HepG2 (cell line): ENCODE measurements around the gene FLYWCH1. TPM values are rescaled to one million over a fixed set of nuclear protein-coding genes. Genes with fewer than 3 reads are reported as not detected.

Experiments used
- ATAC-seq: fragments of 200-7000 bp; cut with Tn5 transposase; 3 replicates; pipeline ENCODE4 v1.9.1; 2020; ENCODE audit warnings: mild to moderate bottlenecking, moderate library complexity
- BruUV-seq: library from RNA; stranded (reverse); fragments of 400-500 nt; replicated peaks from 2 replicates; lab custom pipeline; 2021; lab: Mats Ljungman, UMichigan
- CTCF ChIA-PET: fragments of 300-600 bp; formaldehyde crosslinking; extraction: SDS; loops from one replicate; lab custom pipeline; 2021; ENCODE audit warnings: low total read pairs, inconsistent platforms, low intra/inter-chr PET ratio; lab: Yijun Ruan, JAX
- POLR2A ChIA-PET: fragments of 350-600 bp; sonication (Branson Sonifier 250); formaldehyde crosslinking; loops from one replicate; lab custom pipeline; 2020; ENCODE audit warnings: antibody characterized with exemption, inconsistent platforms; lab: Yijun Ruan, JAX
- DNase-seq: peaks from one replicate; pipeline ENCODE4 v3.0.0-alpha.2; 2015; ENCODE audit warnings: low spot score
- FAIRE-seq: peaks from 3 replicates; lab custom pipeline; 2011; peaks lifted over from hg19 to GRCh38; lab: Jason Lieb, UNC
- H2AFZ ChIP-seq: one replicate; pipeline ENCODE4 v1.6.1; 2011; ENCODE audit warnings: low read length, inconsistent platforms
- H3K27ac ChIP-seq: fragments of 300-600 bp; 3 replicates; pipeline ENCODE4 v1.8.0; 2011; ENCODE audit warnings: mixed run types, mild to moderate bottlenecking, mixed read lengths, low read length, inconsistent platforms; ENCODE audit not compliant: insufficient read depth; ENCODE audit errors: extremely low read length
- H3K27me3 ChIP-seq, 2 experiments: fragments of 200-600 bp in 1 of 2; 2 replicates in 1 of 2; 3 replicates in 1 of 2; pipeline versions ENCODE4 v1.6.0 to v1.8.0; 2011; ENCODE audit warnings: low read length in 2 of 2, mild to moderate bottlenecking in 2 of 2, moderate library complexity in 2 of 2, inconsistent platforms in 1 of 2; ENCODE audit not compliant: insufficient read depth in 2 of 2, control insufficient read depth in 1 of 2
- H3K36me3 ChIP-seq, 2 experiments: fragments of 200-600 bp in 1 of 2; replicated peaks in 1 of 2; 2 replicates in 1 of 2; 3 replicates in 1 of 2; pipeline versions ENCODE4 v1.5.1 to v1.8.0; 2011; ENCODE audit warnings: low read length in 2 of 2, inconsistent platforms in 1 of 2; ENCODE audit not compliant: insufficient read depth in 2 of 2, control insufficient read depth in 1 of 2
- H3K4me1 ChIP-seq: 2 replicates; pipeline ENCODE4 v1.5.1; 2012; ENCODE audit warnings: low read length, inconsistent platforms; ENCODE audit not compliant: insufficient read depth
- H3K4me2 ChIP-seq: 2 replicates; pipeline ENCODE4 v1.6.0; 2011; ENCODE audit warnings: low read depth, low read length, inconsistent platforms
- H3K4me3 ChIP-seq, 3 experiments: fragments of 200-600 bp in 1 of 3; sonication (generic), shearing (Covaris generic) in 1 of 3; replicated peaks in 1 of 3; 2 replicates each; pipeline ENCODE4 v1.5.1; 2011 to 2016; ENCODE audit warnings: low read length in 3 of 3, inconsistent platforms in 2 of 3, low read depth in 2 of 3, mild to moderate bottlenecking in 2 of 3, control low read depth in 1 of 3, mixed read lengths in 1 of 3; ENCODE audit not compliant: insufficient read depth in 1 of 3
- H3K79me2 ChIP-seq: one replicate; pipeline ENCODE4 v1.6.1; 2011; ENCODE audit warnings: low read length, inconsistent platforms; ENCODE audit not compliant: insufficient read depth
- H3K9ac ChIP-seq: 2 replicates; pipeline ENCODE4 v1.6.0; 2011; ENCODE audit warnings: mild to moderate bottlenecking, low read depth, low read length, inconsistent platforms; ENCODE audit not compliant: insufficient read depth
- H3K9me3 ChIP-seq: 2 replicates; pipeline ENCODE4 v1.5.1; 2012; ENCODE audit warnings: mild to moderate bottlenecking, low read length
- H4K20me1 ChIP-seq: 2 replicates; pipeline ENCODE4 v1.6.0; 2011; ENCODE audit warnings: inconsistent platforms, mild to moderate bottlenecking, low read length, moderate library complexity; ENCODE audit not compliant: insufficient read depth
- AGO2 ChIP-seq: fragments of 200-400 bp; formaldehyde crosslinking; optimal IDR thresholded peaks from 2 replicates; pipeline ENCODE3; 2017; ENCODE audit warnings: mild to moderate bottlenecking, low read depth, low read length, moderate library complexity
- TBP ChIP-seq: sonication (generic); formaldehyde crosslinking; IDR thresholded peaks from 2 replicates; pipeline ENCODE4 v1.5.0; 2020; ENCODE audit warnings: missing genetic modification reagents
- ZNF337 ChIP-seq: sonication (generic); formaldehyde crosslinking; IDR thresholded peaks from 2 replicates; pipeline ENCODE4 v1.5.1; 2020; ENCODE audit warnings: missing genetic modification reagents, low read depth, mild to moderate bottlenecking, borderline replicate concordance
- WGBS: methylation state at CpG from one replicate; pipeline ENCODE4 v1.1.6; 2017; ENCODE audit warnings: low lambda C conversion rate; 5-methylcytosine and 5-hydroxymethylcytosine counted together
- in situ Hi-C: cut with HindIII; loops from 2 replicates; pipeline ENCODE4 v1.10.0; 2017; ENCODE audit warnings: low pct_unique_long_range_greater_than_20kb; ENCODE audit not compliant: extremely low pct_ligation_motif_present
- intact Hi-C: fragments of 100-400 bp; cut with micrococcal nuclease; formaldehyde crosslinking; loops from one replicate; pipeline ENCODE4 v1.10.0; 2022; ENCODE audit not compliant: unreplicated experiment
- polyA plus RNA-seq, 8 experiments: library from polyadenylated mRNA; depleted of rRNA in 3 of 8; stranded (reverse) in 7 of 8; unstranded in 1 of 8; fragments of >200 nt; fragmentation: Illumina TruSeq in 4 of 8; extraction: Trizol in 4 of 8; gene quantifications; 2 replicates each; pipeline versions ENCODE4 v1.2.1 to v1.2.3, GENCODE V29; 2011 to 2016; ENCODE audit warnings: low read depth in 4 of 8, missing spikeins in 1 of 8, mixed read lengths in 1 of 8; ENCODE audit not compliant: insufficient read depth in 1 of 8
- total RNA-seq, 5 experiments: library from RNA; depleted of rRNA; stranded (reverse); fragments of >200 nt; fragmentation: Illumina TruSeq; extraction: Trizol; gene quantifications; 2 replicates each; pipeline ENCODE4 v1.2.3, GENCODE V29; 2016; ENCODE audit warnings: low read depth in 1 of 5
- TF ChIP-seq, protein P1 (sequence below): sonication (generic); formaldehyde crosslinking; IDR thresholded peaks from 2 replicates; pipeline ENCODE4 v1.8.0; 2022; ENCODE audit warnings: missing genetic modification reagents, mild to moderate bottlenecking, borderline replicate concordance

FLYWCH1 gene
- total and polyA plus RNA-seq, 2 of the 13 experiments (the other 11 are each of a cell fraction or from before 2014, with no cell fraction given), result 7.3 to 12.4 TPM

DNA sequence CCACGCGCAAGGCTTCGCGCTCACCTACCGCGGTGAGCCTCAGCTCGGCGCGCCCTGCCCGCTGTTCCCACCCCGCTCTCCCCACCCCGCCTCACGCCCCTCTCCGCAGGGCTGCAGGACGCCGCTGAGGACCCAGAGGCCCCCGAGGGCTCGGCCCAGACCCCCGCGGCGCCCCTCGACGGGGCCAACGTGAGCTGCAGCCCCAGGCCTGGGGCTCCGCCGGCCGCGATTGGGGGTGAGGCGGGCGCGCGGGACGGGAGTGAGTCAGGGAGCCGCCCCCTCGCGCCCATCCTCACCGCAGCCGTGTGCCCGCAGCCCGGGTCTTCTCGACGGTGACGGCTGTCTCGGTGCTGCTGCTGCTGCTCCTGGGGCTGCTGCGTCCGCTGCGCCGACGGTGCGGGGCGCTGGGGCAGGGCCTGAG, 55.5 kb downstream of the FLYWCH1 start:
- Histone ChIP-seq H3K9ac (no peak overlapping the region), H4K20me1 (no peaks in the 10 kb centered on the region), H2AFZ (no peak overlapping the region), H3K79me2 (peaks cover 8% of the 10 kb centered on the region), H3K27me3 (peaks cover 0 to under 1% of the 10 kb centered on the region in 2 experiments; a peak in 3 of 5 replicates), H3K27ac (no peak overlapping the region), H3K4me2 (no peak overlapping the region), H3K4me1 (peaks cover 25% of the 10 kb centered on the region), H3K9me3 (no peaks in the 10 kb centered on the region), H3K4me3 (no peak overlapping the region), H3K36me3 (no peaks in the 10 kb centered on the region)
- in situ Hi-C loops, result no loop called here
- no TSS peak for BruUV-seq
- peak; percentile 21 for TF ChIP-seq AGO2
- no peak for TF ChIP-seq ZNF337 (CRISPR knock-in tag)
- ChIA-PET CTCF (no interaction called here), POLR2A (no interaction called here)
- 96% methylated on average over 24 of the region's 51 CpGs for WGBS
- FAIRE-seq, result no peak
- DNase-seq, result no peak
- ATAC-seq, result no peak
- intact Hi-C loops, result no loop called here

DNA sequence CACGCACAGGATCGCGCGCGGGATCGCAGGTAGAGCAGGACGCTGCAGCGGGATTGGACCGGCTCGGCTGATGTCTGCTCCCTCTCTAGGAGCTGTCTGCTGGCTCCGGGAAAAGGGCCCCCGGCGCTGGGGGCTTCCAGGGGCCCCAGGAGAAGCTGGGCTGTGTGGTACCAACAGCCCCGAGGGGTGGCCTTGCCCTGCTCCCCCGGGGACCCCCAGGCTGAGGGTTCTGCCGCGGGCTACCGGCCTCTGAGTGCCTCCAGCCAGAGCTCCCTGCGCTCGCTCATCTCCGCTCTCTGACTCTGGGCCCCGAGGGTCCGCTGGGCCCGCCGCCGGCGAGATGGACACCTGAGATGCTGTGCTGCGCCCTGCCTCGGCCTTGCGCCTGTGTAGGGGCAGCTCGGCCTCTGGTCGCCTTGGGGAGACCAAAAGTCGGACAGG, 56.0 kb downstream of the FLYWCH1 start:
- DNase-seq (no peak), FAIRE-seq (no peak), ATAC-seq (no peak)
- Histone ChIP-seq H2AFZ (no peak overlapping the region), H4K20me1 (no peaks in the 10 kb centered on the region), H3K36me3 (no peaks in the 10 kb centered on the region), H3K4me3 (no peak overlapping the region), H3K27ac (no peak overlapping the region), H3K9ac (no peak overlapping the region), H3K4me2 (no peak overlapping the region), H3K27me3 (no peaks in the 10 kb centered on the region; a peak in 3 of 5 replicates), H3K9me3 (no peaks in the 10 kb centered on the region), H3K79me2 (peaks cover 8% of the 10 kb centered on the region), H3K4me1 (peaks cover 21% of the 10 kb centered on the region)
- in situ Hi-C loops, result no loop called here
- ChIA-PET CTCF (no interaction called here), POLR2A (interaction anchor here (0.6 to 0.7 kb wide), 3 partner anchors 13 to 114 kb away, joined by 3 to 4 read pairs (median 3); no protein-coding TSS in a partner anchor)
- intact Hi-C loops, result no loop called here
- 95% methylated on average over 25 of the region's 33 CpGs for WGBS
- TF ChIP-seq, protein P1, sequence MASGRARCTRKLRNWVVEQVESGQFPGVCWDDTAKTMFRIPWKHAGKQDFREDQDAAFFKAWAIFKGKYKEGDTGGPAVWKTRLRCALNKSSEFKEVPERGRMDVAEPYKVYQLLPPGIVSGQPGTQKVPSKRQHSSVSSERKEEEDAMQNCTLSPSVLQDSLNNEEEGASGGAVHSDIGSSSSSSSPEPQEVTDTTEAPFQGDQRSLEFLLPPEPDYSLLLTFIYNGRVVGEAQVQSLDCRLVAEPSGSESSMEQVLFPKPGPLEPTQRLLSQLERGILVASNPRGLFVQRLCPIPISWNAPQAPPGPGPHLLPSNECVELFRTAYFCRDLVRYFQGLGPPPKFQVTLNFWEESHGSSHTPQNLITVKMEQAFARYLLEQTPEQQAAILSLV (CRISPR knock-in tag), result no peak
- TF ChIP-seq TBP (CRISPR knock-in tag) (no peak), AGO2 (peak; percentile 21)
- BruUV-seq, result no TSS peak
